Heart left ventricle (tissue), 16 donors: Measurements from ENCODE around the gene KNCN. TPM values are rescaled to one million over a fixed set of nuclear protein-coding genes. Genes with fewer than 3 reads are reported as not detected.
A peak's percentile ranks its signal among the peaks of the same experiment; 100 is the strongest.

Experiments used
- ATAC-seq, 4 donors: fragments of 200-7000 bp; cut with Tn5 transposase; one replicate each; pipeline ENCODE4 v1.9.1; 2020 to 2022; ENCODE audit warnings: moderate library complexity in 4 of 4, mild to moderate bottlenecking in 3 of 4, moderate number of reproducible peaks in 1 of 4
- DNase-seq, 5 donors: peaks; one replicate each; pipeline ENCODE4 v3.0.0-alpha.2; 2020
- H3K27ac ChIP-seq, 12 donors: fragments of 200-600 bp; sonication (generic) in 4 of 12; one replicate each; pipeline versions ENCODE4 v1.5.0 to v1.8.0; 2016 to 2022; ENCODE audit warnings: mild to moderate bottlenecking in 2 of 12
- H3K27me3 ChIP-seq, 9 donors: fragments of 200-600 bp; sonication (generic) in 2 of 9; one replicate each; pipeline versions ENCODE4 v1.5.1 to v1.8.0; 2016 to 2022; ENCODE audit warnings: mild to moderate bottlenecking in 3 of 9
- H3K36me3 ChIP-seq, 9 donors: fragments of 200-600 bp; sonication (generic) in 2 of 9; one replicate each; pipeline versions ENCODE4 v1.5.0 to v1.8.0; 2018 to 2022; ENCODE audit warnings: mild to moderate bottlenecking in 2 of 9
- H3K4me1 ChIP-seq, 12 donors: fragments of 200-600 bp; sonication (generic) in 4 of 12; one replicate each; pipeline versions ENCODE4 v1.5.0 to v1.8.0; 2016 to 2022; ENCODE audit warnings: mild to moderate bottlenecking in 3 of 12
- H3K4me3 ChIP-seq, 12 donors: fragments of 200-600 bp; sonication (generic) in 4 of 12; one replicate each; pipeline versions ENCODE4 v1.5.0 to v1.8.0; 2017 to 2022; ENCODE audit warnings: mild to moderate bottlenecking in 9 of 12, moderate library complexity in 4 of 12
- H3K9me3 ChIP-seq, 12 donors: fragments of 200-600 bp; sonication (generic) in 4 of 12; one replicate each; pipeline versions ENCODE4 v1.5.0 to v1.8.0; 2016 to 2022; ENCODE audit warnings: mild to moderate bottlenecking in 1 of 12
- CTCF ChIP-seq, 12 donors: fragments of 200-600 bp; sonication (generic) in 4 of 12; IDR thresholded peaks; one replicate each; pipeline versions ENCODE4 v1.5.0 to v1.8.0; 2018 to 2022; ENCODE audit warnings: antibody characterized with exemption in 12 of 12, mild to moderate bottlenecking in 5 of 12
- POLR2A ChIP-seq, 2 donors: fragments of 450-650 bp; IDR thresholded peaks; one replicate each; pipeline ENCODE4 v1.6.1; 2017; ENCODE audit warnings: antibody characterized with exemption in 2 of 2, mild to moderate bottlenecking in 2 of 2, moderate library complexity in 2 of 2
- WGBS, 4 donors: extraction: QIAGEN DNeasy Blood & Tissue Kit in 2 of 4; methylation state at CpG; one replicate each; pipeline versions ENCODE4 v1.1.5 to v1.1.7; 2013 to 2018; 5-methylcytosine and 5-hydroxymethylcytosine counted together
- intact Hi-C, 10 donors: fragments of 100-400 bp; cut with DNase I; formaldehyde crosslinking; loops; one replicate each; pipeline versions ENCODE4 v1.11.1 to v1.14.2; 2022
- polyA plus RNA-seq, 2 donors: library from polyadenylated mRNA; stranded (reverse); fragments of 200-250 nt; gene quantifications; one replicate each; pipeline ENCODE4 v1.2.3, GENCODE V29; 2013
- total RNA-seq, 9 donors: library from RNA; depleted of rRNA in 2 of 9; stranded (reverse); fragments of >200 nt in 2 of 9; fragmentation: NEBNext Ultra II Directional in 3 of 9; extraction: Animal tissue kit (Norgen Biotek cat#: 25700) in 3 of 9; gene quantifications; one replicate each; pipeline versions ENCODE4 v1.1.0 to v1.2.4, GENCODE V29; 2016 to 2023
- donor health status: ischemic (EF 13 %, LVEDD 7.1; RV severe dilation, severe dysfunction).
- donor health status: healthy with polysubstance abuse.
- donor health status: DM: no; HTN: yes; CAD: no.
- donor health status: DM: no; HTN: no; CAD: no.
- donor health status: ischemic (EF 25% LVEDD 6.9; RV normal size, moderate dysfunction).
- donor health status: ischemic (EF 25% LVEDD 5.7; RV mildly dilated, moderate dysfunction).
- donor health status: healthy.
- donor health status: DM: yes; HTN: yes; CAD: no.
- donor health status: ischemic (EF 35%, LVEDD 5.7; RV mildly dilated, moderate dysfunction).
- donor health status: nonischemic (EF 11% LVEDD 7.7; RV severe dilation, severe dysfunction).
- donor health status: DM: yes; HTN: yes; CAD: no.
- donor health status: PGD.
- donor health status: ischemic (EF 29% LVEDD 5.4; RV normal size, mild dysfunction).
- donor health status: nonischemic (EF 23%, LVEDD 6.1; RV moderate dilation, normal function).

Gene KNCN
- total and polyA plus RNA-seq, 11 donors: not detected

GRCh38 chr1:46549697-46550681 lies 1.5 kb downstream of the KNCN start:
- 47 to 53% (median 51%) methylated on average over 17 to 20 of the region's 20 CpGs for WGBS, 4 donors
- H3K4me1 ChIP-seq: no peaks in the 10 kb centered on the region
- intact Hi-C loops: loop anchor here in 2 of 10 donors (5.0 kb wide), 2 partner anchors 52 to 103 kb away; partner anchors contain the start of gene MKNK1 (in 1 of the 2)
- no peaks in the 10 kb centered on the region for H3K9me3 ChIP-seq
- no peak overlapping the region for H3K27ac ChIP-seq
- peak in 1 of 5 donors; percentile 22 for DNase-seq
- ATAC-seq: peak in 1 of 4 donors; percentile 15
- no peak overlapping the region for H3K4me3 ChIP-seq
- no peak for TF ChIP-seq POLR2A (IDR thresholded peaks at IDR 0.05)
- no peak for TF ChIP-seq CTCF (IDR thresholded peaks at IDR 0.05)
- H3K27me3 ChIP-seq: peaks cover 3 to 42% (median 12%) of the 10 kb centered on the region in 9 donors
- no peaks in the 10 kb centered on the region for H3K36me3 ChIP-seq

GRCh38 chr1:46547481-46548383 lies 3.7 kb downstream of the KNCN start:
- ATAC-seq: peak in 2 of 4 donors; percentile 26 to 44
- intact Hi-C loops: loop anchor here in 1 of 10 donors (5.0 kb wide), 1 partner anchor 100 kb away; no protein-coding TSS in a partner anchor
- 71 to 82% (median 76%) methylated on average over 16 to 22 of the region's 22 CpGs for WGBS, 4 donors
- H3K9me3 ChIP-seq: no peaks in the 10 kb centered on the region
- peaks cover 0 to 8% (median 0%) of the 10 kb centered on the region in 12 donors for H3K4me1 ChIP-seq
- H3K27me3 ChIP-seq: peaks cover 11 to 64% (median 30%) of the 10 kb centered on the region in 9 donors
- DNase-seq: peak in 2 of 5 donors; percentile 22 to 48
- no peak overlapping the region for H3K4me3 ChIP-seq
- H3K27ac ChIP-seq: no peak overlapping the region
- TF ChIP-seq POLR2A (IDR thresholded peaks at IDR 0.05): no peak
- peak; percentile 21 to 51 (median 36) for TF ChIP-seq CTCF (IDR thresholded peaks at IDR 0.05)
- H3K36me3 ChIP-seq: no peaks in the 10 kb centered on the region

- WGBS, 4 donors: 58 to 79% (median 60%) methylated on average over 5 of the region's 5 CpGs
- peaks cover 0 to 8% (median 0%) of the 10 kb centered on the region in 12 donors for H3K4me1 ChIP-seq
- intact Hi-C loops: loop anchor here in 1 of 10 donors (5.0 kb wide), 1 partner anchor 99 kb away; no protein-coding TSS in a partner anchor
- no peak overlapping the region for H3K4me3 ChIP-seq
- no peak overlapping the region for H3K27ac ChIP-seq
- H3K36me3 ChIP-seq: no peaks in the 10 kb centered on the region
- ATAC-seq (no peak), DNase-seq (peak in 1 of 5 donors; percentile 1)
- H3K27me3 ChIP-seq: peaks cover 11 to 64% (median 32%) of the 10 kb centered on the region in 9 donors
- no peaks in the 10 kb centered on the region for H3K9me3 ChIP-seq
- TF ChIP-seq CTCF (IDR thresholded peaks at IDR 0.05) (no peak), POLR2A (IDR thresholded peaks at IDR 0.05) (no peak)
Observed at GRCh38 chr1:46546210-46546609, 5.2 kb downstream of the KNCN start.
